ENCODE results near the gene DIPK1A. TPM values are rescaled to one million over a fixed set of nuclear protein-coding genes. Genes with fewer than 3 reads are reported as not detected.
A peak's percentile ranks its signal among the peaks of the same experiment; 100 is the strongest.

The DIPK1A gene
- polyA plus RNA-seq, 2 of the 4 experiments (the other 2 are of a cell fraction): 12.4 to 21.1 TPM

GRCh38 chr1:92909321-92909720 is 51.9 kb downstream of the DIPK1A start:
- DNase-seq (ENCODE audit: low read depth in 1 of 2, low spot score in 1 of 2) (peak in 1 of 2 experiments; percentile 34), ATAC-seq (peak; percentile 54 to 77; a peak in 5 of 6 replicates), FAIRE-seq (no peak)
- Histone ChIP-seq H3K9me3 (no peaks in the 10 kb centered on the region), H3K27ac (no peak overlapping the region), H3K4me1 (peaks cover 30% of the 10 kb centered on the region), H3K4me3 (no peak overlapping the region), H3K4me2 (peak overlapping the region; percentile 39)
- 35% methylated on average over 3 of the region's 3 CpGs for WGBS (ENCODE audit: missing lambda C conversion rate)
- CTCF ChIA-PET: interaction anchor here (0.6 to 1.0 kb wide), 3 partner anchors 50 to 237 kb away, joined by 3 read pairs; no protein-coding TSS in a partner anchor
- TF ChIP-seq ZC3H11A (IDR thresholded peaks at IDR 0.05) (no peak), CBX2 (IDR thresholded peaks at IDR 0.05; ENCODE audit: borderline replicate concordance, low read depth) (no peak), BHLHE40 (IDR thresholded peaks at IDR 0.05; ENCODE audit: low read depth, low read length) (no peak), ZNF302 (CRISPR knock-in tag; IDR thresholded peaks at IDR 0.05) (no peak), PHF8 (IDR thresholded peaks at IDR 0.05; ENCODE audit: borderline replicate concordance, low read depth) (no peak), MAX (IDR thresholded peaks at IDR 0.05) (no peak)
- TF ChIP-seq, protein P1, sequence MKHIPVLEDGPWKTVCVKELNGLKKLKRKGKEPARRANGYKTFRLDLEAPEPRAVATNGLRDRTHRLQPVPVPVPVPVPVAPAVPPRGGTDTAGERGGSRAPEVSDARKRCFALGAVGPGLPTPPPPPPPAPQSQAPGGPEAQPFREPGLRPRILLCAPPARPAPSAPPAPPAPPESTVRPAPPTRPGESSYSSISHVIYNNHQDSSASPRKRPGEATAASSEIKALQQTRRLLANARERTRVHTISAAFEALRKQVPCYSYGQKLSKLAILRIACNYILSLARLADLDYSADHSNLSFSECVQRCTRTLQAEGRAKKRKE (CRISPR knock-in tag; IDR thresholded peaks at IDR 0.05; ENCODE audit: low read depth): no peak
- POLR2A ChIA-PET: interaction anchor here (1.2 kb wide), 1 partner anchor 52 kb away, joined by 3 read pairs; the partner anchor contains the start of gene DIPK1A

- H3K9me3 ChIP-seq: no peaks in the 10 kb centered on the region
Measured at GRCh38 chr1:92907949-92908684, 53.1 kb downstream of the DIPK1A start.

DNA sequence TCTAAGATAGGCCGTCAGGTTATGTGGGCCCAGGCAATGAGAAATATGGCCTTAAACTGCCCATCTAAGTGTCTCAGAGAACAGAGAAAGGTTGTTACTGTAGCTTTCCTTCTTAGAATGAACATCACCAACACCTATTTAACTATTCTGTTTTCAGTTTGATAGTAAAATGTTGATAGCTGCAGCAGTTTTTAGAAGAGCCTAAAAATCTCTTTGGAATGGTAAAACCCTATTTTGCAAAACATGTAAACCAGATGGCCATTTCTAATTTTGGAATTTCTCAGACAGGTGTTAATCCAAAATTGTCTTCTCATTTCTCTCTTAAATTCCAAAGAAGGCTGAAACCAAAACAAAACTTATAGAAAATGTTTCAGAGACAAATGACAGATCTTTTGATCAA is 57.5 kb downstream of the DIPK1A start:
- Histone ChIP-seq H3K4me3 (no peak overlapping the region), H3K4me2 (no peak overlapping the region), H3K9me3 (no peaks in the 10 kb centered on the region), H3K4me1 (peaks cover 14% of the 10 kb centered on the region), H3K27ac (no peak overlapping the region)
- DNase-seq (ENCODE audit: low read depth in 1 of 2, low spot score in 1 of 2) (no peak), ATAC-seq (no peak), FAIRE-seq (no peak)
- ChIA-PET POLR2A (no interaction called here), CTCF (interaction anchor here (0.6 to 3.4 kb wide), 3 partner anchors 9 to 68 kb away, joined by 4 to 17 read pairs (median 5); no protein-coding TSS in a partner anchor)
- WGBS (ENCODE audit: missing lambda C conversion rate): 68% methylated on average over 1 of the region's 1 CpG
- TF ChIP-seq MYC (IDR thresholded peaks at IDR 0.05; ENCODE audit: borderline replicate concordance, low read length) (no peak), KDM1A (IDR thresholded peaks at IDR 0.05; ENCODE audit: low read depth) (no peak), CEBPB (IDR thresholded peaks at IDR 0.05) (no peak), EHF (CRISPR knock-in tag; IDR thresholded peaks at IDR 0.05) (no peak), CHD4 (IDR thresholded peaks at IDR 0.05; ENCODE audit: borderline replicate concordance) (no peak), RNF2 (IDR thresholded peaks at IDR 0.05; ENCODE audit: borderline replicate concordance, low read depth) (no peak), HOXA7 (CRISPR knock-in tag; IDR thresholded peaks at IDR 0.05) (no peak), CBX8 (IDR thresholded peaks at IDR 0.05) (no peak), TFCP2L1 (CRISPR knock-in tag; IDR thresholded peaks at IDR 0.05) (no peak), FOXS1 (CRISPR knock-in tag; IDR thresholded peaks at IDR 0.05) (no peak), HMGXB4 (CRISPR knock-in tag; IDR thresholded peaks at IDR 0.05; ENCODE audit: borderline replicate concordance) (no peak), REST (IDR thresholded peaks at IDR 0.05) (no peak)

More at GRCh38 chr1:92907949-92908684, 53.1 kb downstream of the DIPK1A start:
- WGBS (ENCODE audit: missing lambda C conversion rate): 66% methylated on average over 2 of the region's 2 CpGs
- Histone ChIP-seq H3K27ac (peak overlapping the region in 1 of 2 experiments; percentile 34; a peak in 1 of 6 replicates), H3K4me2 (peak overlapping the region; percentile 23; the same call in 1 of the 3 replicates), H3K4me1 (peaks cover 30% of the 10 kb centered on the region), H3K4me3 (no peak overlapping the region)
- ChIA-PET POLR2A (no interaction called here), CTCF (interaction anchor here (0.9 kb wide), 1 partner anchor 49 kb away, joined by 3 read pairs; no protein-coding TSS in a partner anchor)
- TF ChIP-seq FOSL2 (IDR thresholded peaks at IDR 0.05) (no peak), FOSL2 (CRISPR knock-in tag; IDR thresholded peaks at IDR 0.05) (peak; percentile 38), ZFP36 (IDR thresholded peaks at IDR 0.05; ENCODE audit: borderline replicate concordance, partially characterized antibody) (no peak), KDM1A (IDR thresholded peaks at IDR 0.05; ENCODE audit: low read depth) (no peak), POLR2AphosphoS2 (conservative IDR thresholded peaks at IDR 0.05; ENCODE audit: low read length) (no peak)
- ATAC-seq: no peak
- no peak for DNase-seq (ENCODE audit: low read depth in 1 of 2, low spot score in 1 of 2)
- FAIRE-seq: no peak
